Right lobe of liver (tissue), 4 donors: ENCODE results near the gene CFAP57.

Experiments
- CTCF ChIP-seq, 4 donors: fragments of 200-600 bp in 3 of 4; fragments of 450-650 bp in 1 of 4; IDR thresholded peaks; one replicate each; pipeline versions ENCODE4 v1.5.1 to v1.8.0; 2016 to 2022; ENCODE audit warnings: antibody characterized with exemption in 4 of 4, mild to moderate bottlenecking in 2 of 4
- POLR2A ChIP-seq: fragments of 450-650 bp; IDR thresholded peaks from one replicate; pipeline ENCODE4 v1.6.1; 2017; ENCODE audit warnings: antibody characterized with exemption, mild to moderate bottlenecking
- donor health status: DM: no; HTN: no; CAD: no.
- donor health status: DM: no; HTN: no; CAD: no.
- donor health status: DM: no; HTN: yes; CAD: no.

GRCh38 chr1:43255438-43256210 is 83.5 kb downstream of the CFAP57 start:
- no peak for TF ChIP-seq CTCF (IDR thresholded peaks at IDR 0.05)
- TF ChIP-seq POLR2A = no peak
